Activated CD8-positive, alpha-beta memory T cell treated with anti-CD3 and anti-CD28 coated beads, Interleukin-2, amount 50 U/mL, for 48 hours (primary cell): Measurements from ENCODE around the gene TIMM29.
"Not testable (repeated sequence)": the region's sequence is repeated elsewhere in the genome, so short reads cannot be mapped to it uniquely, and the experiment has no call there.

Experiments used
- DNase-seq: peaks from one replicate; pipeline ENCODE4 v3.0.0-alpha.2; 2020

Gene TIMM29

DNA sequence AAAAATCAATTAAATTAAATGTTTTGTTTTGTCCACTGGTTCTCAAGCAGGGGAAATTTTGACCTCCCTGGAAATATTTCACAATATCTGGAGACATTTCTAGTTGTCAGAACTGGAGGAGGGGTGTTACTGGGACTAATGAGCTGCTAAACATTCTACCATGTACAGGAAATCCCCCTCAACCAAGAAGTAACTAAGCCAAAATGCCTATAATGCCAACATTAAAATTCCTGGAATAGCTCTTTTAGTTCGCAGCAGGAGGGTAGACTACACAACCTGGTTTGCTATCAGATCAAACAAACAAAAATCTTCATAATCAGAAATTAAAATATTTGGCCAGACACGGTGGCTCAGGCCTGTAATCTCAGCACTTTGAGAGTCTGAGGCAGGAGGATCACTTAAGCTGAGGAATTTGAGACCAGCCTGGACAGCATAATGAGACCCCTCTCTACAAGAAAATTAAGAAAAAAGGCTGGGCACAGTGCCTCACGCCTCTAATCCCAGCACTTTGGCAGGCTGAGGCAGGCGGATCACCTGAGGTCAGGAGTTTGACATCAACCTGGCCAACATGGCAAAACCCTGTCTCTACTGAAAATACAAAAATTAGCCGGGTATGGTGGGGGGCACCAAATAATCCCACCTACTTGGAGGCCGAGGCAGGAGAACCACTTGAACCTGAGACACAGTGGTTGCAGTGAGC lies 18.5 kb downstream of the TIMM29 start:
- no peak for DNase-seq

DNA sequence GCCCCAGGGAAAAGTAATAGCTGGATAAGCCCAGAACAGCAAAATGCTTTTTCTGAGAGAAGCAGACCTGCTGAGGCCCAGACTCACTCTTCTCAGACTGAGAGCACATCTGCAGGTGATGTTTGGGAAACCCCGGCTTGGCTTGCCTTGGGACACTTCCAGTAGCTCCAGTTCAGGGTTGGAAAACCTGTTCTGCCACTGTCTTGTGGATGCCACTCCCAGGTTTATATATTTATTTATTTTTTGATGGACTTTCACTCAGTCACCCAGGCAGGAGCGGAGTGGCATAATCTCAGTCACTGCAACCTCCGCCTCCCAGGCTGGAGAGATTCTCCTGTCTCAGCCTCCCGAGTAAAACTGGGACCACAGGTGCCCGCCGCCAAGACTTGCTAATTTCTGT lies 24.2 kb downstream of the TIMM29 start:
- no peak for DNase-seq

DNA sequence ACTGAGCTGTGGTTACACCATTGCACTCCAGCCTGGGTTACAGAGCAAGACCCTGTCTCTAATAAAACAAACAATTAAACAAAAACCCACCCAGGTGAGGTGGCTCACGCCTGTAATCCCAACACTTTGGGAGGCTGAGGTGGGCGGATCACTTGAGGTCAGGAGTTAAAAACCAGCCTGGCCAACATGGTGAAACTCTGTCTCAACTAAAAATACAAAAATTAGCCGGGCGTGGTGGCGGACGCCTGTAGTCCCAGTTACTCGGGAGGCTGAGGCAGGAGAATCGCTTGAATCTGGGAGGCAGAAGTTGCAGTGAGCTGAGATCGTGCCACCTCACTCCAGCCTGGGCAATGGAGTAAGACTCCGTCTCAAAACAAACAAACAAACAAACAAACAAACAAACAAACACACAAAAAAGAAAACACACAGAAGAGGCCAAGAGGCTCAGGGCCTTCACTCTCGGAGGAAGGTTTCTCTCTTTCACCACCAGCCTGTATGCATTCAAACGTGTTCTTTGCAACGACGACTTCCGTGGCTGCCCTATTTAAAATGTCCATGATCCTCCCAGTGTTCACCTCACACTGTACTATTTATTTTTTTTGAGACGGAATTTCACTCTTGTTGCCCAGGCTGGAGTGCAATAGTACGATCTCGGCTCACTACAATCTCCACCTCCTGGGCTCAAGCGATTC lies 30.8 kb downstream of the TIMM29 start:
- DNase-seq, result not testable (repeated sequence)

DNA sequence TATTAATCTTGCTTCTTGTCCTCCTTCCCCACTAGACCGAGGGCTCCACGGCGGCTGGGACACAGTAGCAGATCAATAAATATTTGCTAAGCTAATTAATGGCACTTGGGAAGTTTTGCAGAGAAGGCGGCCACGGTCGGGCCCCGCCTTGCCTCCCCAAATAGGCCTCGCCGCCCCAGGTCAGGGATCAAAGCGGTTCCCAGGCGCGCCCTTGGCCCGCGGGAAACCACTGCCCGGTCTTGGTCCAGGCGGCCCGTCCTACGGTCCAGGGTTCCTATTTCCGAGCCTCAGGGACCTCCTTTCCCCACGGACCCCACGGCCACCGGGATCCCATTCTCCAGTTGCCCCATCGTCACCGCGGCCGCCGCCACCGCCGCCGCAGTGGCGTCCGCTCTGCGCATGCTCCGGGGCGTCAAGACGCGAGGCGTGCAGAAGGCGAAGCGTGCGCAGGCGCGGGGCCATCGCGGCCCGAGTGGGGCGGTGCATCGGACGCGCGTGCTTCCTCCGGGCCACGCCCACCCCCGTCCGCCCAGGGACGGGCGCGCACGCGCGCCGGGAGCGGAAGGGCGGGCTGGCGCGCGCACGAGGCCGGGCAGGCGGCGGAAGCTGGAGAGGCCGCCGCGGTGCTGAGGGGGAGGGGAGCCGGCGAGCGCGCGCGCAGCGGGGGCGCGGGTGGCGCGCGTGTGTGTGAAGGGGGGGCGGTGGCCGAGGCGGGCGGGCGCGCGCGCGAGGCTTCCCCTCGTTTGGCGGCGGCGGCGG lies 31.9 kb downstream of the TIMM29 start, which contains the start of gene SMARCA4:
Gene SMARCA4, plus strand, starts transcription at position 717 of the 759 bp plus-strand sequence. CDS start 23,122 bp downstream, outside the sequence.
- peak; percentile 99 for DNase-seq

DNA sequence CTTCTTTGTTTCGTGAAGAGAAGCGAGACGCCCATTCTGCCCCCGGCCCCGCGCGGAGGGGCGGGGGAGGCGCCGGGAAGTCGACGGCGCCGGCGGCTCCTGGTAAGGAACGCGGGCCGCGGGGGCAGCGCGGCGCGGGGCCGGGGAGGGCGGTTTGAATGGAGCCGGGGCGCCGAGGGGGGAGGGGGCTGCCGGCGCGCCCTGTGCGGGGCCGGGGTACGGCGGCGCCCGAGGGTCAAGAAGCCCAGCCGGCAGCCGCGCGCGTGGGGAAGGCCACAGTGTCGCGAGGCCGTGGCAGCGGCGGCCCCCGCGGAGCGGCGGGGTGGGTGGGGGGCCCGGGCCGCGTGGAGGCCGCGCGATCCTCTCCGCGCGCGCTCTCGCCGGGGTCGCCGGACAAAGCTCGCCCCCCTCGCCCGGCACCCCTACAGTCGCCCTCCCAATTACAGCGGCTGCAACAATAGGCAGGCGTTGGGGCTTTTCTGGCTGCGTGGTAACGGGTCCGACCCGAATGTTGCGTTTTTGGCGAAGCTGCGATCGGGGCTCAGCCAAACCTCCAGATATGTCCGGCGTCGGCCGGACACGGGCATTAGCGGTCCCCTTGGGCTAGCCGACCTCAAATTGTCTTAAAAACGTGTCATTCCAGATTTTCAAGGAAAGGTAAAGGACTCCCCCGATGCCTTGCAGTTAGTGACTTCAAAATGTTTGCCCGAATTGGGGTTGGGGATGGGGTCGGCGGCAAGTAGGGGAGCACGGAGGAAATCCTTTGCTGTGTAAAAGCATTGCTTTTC lies 32.7 kb downstream of the TIMM29 start:
- DNase-seq, result peak; percentile 72

DNA sequence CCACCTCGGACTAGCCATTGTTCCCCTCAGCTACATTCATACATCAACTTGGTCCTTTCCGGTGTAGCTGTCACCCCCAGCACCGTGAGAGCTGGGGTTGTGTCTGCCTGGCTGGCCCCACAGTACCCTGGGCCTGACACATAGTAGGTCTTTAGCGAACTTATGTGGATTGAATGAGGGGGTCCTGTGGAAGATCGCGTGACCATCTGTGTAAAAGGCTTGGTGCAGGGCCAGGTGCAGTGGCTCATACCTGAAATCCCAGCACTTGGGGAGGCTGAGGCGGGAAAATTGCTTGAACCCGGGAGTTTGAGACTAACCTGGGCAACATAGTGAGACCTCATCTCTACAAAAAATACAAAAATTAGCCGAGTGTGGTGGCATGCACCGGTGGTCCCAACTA lies 34.3 kb downstream of the TIMM29 start:
- DNase-seq, result no peak

DNA sequence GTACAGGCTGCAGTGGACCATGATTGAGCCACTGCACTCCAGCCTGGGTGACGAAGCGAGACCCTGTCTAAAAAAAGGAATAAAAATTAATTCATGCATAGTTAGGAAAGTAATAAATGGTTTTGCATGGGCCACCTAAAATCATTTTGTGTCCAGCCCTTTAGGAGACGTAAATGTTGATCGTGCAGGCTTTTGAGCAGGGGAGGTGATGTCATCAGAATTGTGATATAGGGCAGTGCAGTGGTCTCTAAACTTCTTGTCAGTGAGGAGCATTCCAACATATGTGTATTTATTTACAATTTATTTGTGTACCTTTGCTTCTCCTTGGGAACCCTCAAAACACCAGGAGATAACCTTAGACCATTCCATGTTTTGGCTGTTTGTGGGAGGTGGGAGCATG lies 35.3 kb downstream of the TIMM29 start:
- no peak for DNase-seq

DNA sequence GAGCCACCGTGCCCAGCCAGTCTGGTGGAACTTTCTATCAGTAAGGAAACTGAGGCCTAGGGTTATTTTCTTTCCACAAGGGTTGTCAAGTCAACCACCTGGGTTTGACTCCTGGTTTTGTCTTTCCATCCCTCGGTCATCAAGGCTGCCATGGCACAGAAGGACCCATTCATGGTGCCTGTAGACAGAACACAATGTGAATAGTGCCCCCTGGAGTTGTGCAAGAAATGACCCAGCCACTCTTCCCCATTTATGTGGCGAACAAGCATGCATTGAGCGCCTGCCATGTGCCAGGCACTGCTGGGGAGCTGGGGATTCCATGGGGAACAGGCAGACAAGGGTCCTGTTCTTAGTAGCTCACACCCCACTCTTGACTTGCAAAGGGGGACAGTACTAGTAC lies 36.3 kb downstream of the TIMM29 start:
- DNase-seq, result no peak

DNA sequence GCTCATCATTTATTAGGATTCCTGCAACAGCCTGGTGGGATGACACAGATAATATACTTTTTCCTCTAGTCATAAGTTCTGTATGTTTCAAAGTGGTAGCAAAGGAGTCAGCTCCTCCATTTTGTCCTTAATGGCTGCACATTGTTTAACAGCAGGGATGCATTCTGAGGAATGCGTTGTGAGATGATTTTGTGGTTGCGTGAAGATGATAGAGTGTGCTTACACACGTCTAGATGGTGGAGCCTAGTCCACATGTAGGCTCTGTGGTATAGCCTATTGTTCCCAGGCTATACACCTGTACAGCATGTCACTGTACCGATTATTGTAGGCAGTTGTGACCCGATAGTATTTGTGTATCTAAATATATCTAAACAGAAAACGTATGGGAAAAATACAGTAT lies 36.8 kb downstream of the TIMM29 start:
- no peak for DNase-seq

DNA sequence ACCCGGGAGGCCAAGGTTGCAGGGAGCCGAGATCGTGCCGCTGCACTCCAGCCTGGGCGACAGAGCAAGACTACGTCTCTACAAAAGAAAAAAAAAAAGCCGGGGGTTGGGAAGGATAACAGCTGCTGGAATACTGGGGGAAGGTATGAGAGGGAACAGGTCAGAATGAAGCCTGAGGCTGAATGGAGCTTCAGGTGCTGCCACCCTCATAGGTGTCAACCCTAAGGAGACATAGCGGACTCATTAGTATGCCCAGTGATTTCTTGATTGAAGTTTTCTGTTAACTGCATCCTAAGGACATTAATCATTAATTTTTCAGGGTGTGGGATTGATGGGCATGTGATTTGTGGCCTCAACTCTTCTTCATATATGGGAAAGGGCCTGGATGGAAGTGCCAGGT lies 38.2 kb downstream of the TIMM29 start:
- no peak for DNase-seq

DNA sequence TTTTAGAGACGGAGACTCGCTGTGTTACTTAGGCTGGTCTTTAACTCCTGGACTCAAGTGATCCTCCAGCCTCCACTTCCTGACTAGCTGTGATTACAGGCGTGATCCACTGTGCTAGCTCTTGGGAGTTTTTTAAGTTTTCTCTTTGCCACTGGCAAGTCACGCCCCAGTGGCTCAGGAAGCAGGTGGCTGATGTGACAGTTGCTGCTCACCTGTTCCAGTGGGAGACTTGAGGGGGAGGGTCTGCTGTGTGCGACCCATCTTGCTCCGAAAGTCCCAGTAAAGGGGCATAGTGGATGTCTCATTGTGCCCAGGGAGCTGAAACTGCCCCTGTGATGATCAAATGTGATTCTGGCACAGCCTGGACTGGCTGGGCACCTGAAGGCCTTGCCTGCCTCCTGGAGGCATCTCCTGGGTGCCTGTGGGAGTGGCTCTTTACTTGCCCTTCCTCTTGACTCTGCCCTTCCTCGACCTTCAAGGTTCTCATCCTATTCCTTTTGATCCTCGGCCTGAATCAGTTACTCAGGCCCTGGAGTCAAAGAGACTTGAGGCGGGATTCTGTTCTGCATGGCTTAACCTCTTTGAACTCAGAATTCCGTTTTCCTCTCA lies 40.0 kb downstream of the TIMM29 start:
- DNase-seq, result no peak

DNA sequence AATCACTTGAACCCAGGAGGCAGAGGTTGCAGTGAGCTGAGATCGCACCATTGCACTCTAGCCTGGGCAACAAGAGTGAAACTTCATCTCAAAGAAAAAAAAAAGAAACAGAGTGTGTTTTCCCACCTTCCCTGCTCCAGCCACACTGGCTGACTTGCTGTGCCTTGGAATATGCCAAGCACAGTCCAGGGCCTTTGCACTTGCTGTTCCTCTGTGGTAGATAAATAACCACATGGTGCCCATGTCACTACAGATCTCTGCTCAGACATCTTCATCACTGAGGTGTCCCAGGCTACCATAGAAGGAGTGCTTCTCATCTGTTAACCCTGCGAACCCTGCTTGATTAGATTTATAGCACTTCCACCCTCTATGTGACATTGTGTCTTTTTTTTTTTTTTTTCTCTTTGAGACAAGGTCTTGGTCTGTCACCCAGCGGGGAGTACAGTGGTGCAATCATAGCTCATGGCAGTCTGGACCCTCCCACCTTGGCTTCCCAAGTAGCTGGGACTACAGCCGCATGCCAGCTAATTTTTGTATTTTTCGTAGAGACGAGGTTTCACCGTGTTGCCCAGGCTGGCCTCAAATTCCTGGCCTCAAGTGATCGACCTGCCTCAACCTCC lies 42.6 kb downstream of the TIMM29 start:
- DNase-seq, result no peak

DNA sequence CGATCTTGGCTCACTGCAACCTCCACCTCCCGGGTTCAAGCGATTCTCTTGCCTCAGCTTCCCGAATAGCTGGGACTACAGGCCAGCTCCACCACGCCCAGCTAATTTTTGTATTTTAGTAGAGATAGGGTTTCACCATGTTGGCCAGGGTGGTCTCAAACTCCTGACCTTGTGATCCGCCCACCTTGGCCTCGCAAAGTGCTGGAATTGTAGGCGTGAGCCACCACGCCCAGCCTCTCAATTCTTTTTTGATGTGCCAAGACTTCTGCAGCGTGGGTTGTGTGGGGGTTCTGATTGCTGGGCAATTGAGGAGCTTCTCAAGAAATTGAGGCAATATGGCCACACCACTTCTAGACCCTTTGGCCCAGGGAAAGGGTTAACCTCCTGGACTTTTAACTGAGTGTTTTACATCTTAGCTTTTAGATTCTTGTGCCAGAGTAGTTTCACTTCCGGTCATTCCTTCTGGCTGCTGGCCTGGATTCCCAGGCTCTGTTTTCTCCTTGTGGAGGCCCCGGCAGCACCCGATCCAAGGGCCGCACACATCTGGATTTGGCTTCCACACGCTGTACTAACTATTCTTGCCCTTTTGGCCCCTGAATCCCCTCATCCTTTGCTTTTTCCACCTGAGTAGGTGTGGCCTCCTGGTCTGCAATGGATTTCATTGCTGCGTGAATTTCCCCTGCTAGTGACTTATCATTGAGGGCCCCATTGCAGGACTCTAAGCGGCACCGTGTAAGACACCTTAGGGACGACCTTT lies 46.9 kb downstream of the TIMM29 start:
- DNase-seq, result no peak

DNA sequence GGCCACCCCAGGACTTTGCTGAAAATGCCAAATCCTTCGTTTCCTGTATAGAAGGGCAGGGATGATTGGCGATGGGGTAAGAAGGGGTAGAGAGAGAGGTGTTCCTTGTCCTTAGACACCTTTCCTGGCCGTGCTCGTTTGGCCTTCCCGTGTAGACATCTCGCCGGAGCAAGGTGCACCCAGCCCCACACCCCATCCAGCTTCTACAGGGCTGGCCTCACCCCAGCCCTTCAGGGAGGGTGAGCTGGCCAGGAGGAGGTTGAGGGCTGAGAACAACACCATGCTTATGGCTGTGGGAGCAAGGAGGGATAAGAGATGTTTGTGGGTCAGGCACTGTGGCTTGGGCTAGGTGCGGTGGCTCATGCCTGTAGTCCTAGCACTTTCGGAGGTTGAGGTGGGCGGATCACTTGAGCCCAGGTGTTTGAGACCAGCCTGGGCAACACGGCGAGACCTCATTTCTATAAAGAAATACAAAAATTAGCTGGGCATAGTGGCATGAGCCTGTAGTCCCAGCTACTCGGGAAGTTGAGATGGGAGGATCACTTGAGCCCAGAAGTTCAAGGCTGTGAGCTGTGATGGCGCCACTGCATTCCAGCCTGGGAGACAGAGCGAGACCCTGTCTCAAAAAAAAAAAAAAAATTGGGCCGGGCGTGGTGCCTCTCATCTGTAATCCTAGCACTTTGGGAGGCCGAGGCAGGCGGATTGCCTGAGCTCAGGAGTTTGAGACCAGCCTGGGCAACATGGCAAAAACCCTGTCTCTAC lies 47.7 kb downstream of the TIMM29 start:
- no peak for DNase-seq

DNA sequence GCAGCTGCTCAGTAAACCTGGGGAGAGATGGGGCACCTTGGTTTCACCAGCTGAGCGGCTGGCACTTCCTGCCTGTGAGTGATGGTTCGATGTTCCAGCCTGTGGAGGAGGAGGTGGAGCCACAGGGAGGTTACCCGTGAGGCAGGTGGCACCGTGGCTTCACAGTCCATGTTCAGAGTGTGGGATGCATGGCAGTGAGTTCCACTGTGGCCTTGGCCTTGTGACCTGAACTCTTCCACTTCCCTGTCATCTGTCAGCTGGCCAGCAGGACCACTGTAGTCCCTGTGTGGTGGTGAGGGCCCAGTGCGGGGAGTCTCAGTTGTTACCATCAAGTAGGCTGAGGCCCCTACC lies 49.1 kb downstream of the TIMM29 start:
- DNase-seq, result no peak
